HFF-Myc (cell line): ENCODE results near the gene PTPRN2.

Source experiments
- DNase-seq: peaks from one replicate; pipeline ENCODE4 v3.0.0-alpha.2; 2011; ENCODE audit warnings: low read depth; ENCODE audit errors: extremely low read depth
- H3K4me3 ChIP-seq: replicated peaks from 2 replicates; pipeline ENCODE4 v1.5.1; 2011; ENCODE audit warnings: low read depth, mild to moderate bottlenecking, control low read depth, low read length
- CTCF ChIP-seq: IDR thresholded peaks from 2 replicates; pipeline ENCODE4 v1.5.1; 2012; ENCODE audit warnings: mild to moderate bottlenecking, low read depth, low read length, control low read depth; ENCODE audit errors: missing control alignments

PTPRN2 gene

DNA sequence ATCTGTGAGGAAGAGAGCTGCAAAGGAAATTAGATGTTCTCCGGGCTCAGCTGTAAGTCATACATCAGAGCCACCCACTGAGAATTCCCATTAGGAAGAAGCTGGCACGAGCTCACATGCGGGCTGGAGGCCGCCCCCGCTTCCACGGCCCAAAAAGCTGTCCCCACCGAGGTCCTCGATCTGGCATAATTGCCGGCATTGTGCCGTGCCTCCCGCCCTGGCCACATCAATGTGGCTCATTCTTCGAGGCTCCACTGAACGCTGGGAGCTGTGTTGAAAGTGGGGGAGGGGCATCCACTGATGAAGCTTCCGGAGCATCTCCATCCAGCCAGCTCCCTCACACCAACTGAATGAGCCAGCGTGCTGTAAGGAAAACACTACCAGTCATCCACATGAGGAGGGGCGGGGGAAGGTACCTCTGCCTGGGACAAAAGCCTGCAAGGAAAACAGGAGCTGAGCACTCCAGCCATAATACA is 173.1 kb downstream of the PTPRN2 start:
- no peak for TF ChIP-seq CTCF
- no peak for DNase-seq

GRCh38 chr7:158414002-158414401 is 173.6 kb downstream of the PTPRN2 start:
- DNase-seq, result no peak
- no peak for TF ChIP-seq CTCF
- H3K4me3 ChIP-seq, result no peak overlapping the region

More for the DNA sequence above, 173.1 kb downstream of the PTPRN2 start:
- H3K4me3 ChIP-seq, result no peak overlapping the region

- no peak for TF ChIP-seq CTCF
- H3K4me3 ChIP-seq, result no peak overlapping the region
- DNase-seq, result no peak
These were observed 176.2 kb downstream of the PTPRN2 start for GRCh38 chr7:158411232-158411950.

DNA sequence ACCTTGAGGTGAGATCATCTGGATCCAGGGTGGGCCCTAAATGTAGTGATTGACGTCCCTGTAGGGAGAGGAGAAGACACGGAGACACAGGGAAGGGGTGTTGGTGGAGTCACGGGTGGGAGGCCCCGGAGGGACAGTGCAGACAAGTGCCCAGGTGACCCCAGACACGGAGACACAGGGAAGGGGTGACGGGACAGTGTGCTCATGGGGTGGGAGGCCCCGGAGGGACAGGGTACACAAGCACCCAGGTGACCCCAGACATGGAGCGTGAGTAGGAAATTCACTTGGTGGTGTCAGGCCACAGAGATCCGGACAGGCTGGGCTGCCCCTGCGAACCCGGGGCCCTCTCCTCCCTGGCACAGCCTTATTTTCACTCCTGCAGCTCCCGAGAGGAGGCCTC is 176.9 kb downstream of the PTPRN2 start:
- H3K4me3 ChIP-seq, result no peak overlapping the region
- DNase-seq, result no peak
- TF ChIP-seq CTCF, result no peak

- H3K4me3 ChIP-seq, result no peak overlapping the region
- DNase-seq, result no peak
- TF ChIP-seq CTCF, result no peak
These were observed 177.8 kb downstream of the PTPRN2 start for GRCh38 chr7:158409816-158410330.

DNA sequence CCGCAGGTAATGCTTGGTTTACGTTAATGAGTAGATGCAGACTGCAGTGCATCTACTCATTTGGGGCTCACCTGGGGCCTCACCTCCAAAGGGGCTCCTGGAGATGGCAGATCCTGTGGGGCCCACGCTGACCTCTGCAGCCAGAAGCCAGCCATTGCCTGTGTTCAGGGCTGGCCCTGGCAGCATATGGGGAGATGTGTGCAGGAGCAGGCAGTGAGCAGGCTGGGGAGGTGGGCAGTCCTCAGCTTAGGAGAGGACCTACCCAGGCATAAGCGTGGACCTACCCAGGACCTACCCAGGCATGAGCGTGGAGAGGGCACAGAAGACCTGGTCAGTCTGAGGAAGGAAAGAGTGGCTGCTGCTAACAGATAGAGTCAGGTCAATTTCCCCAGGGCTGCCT is 178.5 kb downstream of the PTPRN2 start:
- no peak for DNase-seq
- TF ChIP-seq CTCF, result no peak
- H3K4me3 ChIP-seq, result no peak overlapping the region
